ENCODE measurements around the gene ACE. TPM values are rescaled to one million over a fixed set of nuclear protein-coding genes. Genes with fewer than 3 reads are reported as not detected.
"Not testable (repeated sequence)": the region's sequence is repeated elsewhere in the genome, so short reads cannot be mapped to it uniquely, and the experiment has no call there.

ACE gene
- total RNA-seq, 1 experiment from 2014 or later: 2.4 TPM

DNA sequence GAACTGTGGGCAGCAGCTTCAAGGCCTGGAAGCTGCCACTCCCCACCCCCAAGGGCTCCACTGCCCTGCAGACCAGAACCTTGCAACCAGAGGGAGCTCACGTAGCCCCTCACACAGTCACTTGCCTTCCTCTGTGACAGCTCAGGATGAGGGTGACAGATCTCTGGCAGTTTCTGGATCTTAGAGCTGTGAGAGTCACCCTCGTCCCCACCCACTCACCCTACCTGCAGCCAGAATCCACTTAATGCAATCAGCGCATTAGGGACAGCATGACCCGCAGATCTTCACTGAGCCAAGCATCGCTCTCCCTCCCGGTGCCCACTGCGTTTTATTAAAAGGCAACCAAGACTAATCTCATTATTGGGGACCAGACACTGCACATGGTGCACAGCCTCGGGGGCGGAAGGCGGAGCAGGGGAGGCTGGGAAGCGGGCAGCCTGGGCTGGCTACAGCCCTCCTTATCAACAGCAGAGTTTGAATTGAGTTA lies 34.3 kb upstream of the ACE start:
- DNase-seq (ENCODE audit: low spot score): peak; percentile 8
- in situ Hi-C loops (cut with HindIII; ENCODE audit: low sequenced_read_pairs): no loop called here

DNA sequence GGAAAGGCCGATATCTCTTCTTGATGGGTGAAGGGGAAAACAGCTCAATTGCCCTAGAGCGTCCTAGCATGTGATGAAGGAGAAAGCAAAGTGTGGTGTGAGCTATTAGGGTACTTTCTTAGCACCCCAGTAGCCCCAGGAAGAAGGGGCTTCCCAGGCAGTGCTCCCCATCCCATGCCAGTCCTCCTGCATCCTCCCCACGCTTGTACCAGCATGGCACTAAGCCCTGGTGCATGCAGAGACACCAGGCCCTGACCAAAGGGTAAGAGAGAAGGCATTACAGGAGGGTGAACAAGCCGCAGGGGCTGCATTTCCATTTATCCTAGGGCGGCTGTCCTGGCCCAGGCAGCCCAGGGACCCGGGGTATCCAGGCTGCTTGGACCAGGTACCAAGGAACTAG lies 33.8 kb upstream of the ACE start:
- in situ Hi-C loops (cut with HindIII; ENCODE audit: low sequenced_read_pairs): no loop called here

DNA sequence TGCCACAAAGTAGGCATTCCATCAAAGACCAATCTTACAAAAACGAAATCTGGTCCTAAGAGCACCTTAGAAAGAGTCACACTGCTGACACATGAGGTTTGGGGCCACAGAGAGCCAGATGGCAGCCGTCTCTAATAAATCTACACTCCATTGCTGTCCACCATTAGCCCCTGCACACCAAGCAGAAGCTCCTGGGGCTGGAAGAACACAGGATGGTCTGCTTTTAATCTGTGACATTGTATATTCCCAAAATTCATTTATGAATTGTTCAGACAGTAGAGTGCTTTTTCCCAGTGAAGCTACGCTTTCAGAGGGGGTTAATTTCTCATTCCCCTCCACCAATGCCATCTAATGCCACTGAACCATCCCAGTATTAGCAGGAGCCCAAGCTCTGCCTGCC lies 32.4 kb upstream of the ACE start:
- in situ Hi-C loops (cut with HindIII; ENCODE audit: low sequenced_read_pairs): no loop called here
- DNase-seq (ENCODE audit: low spot score): no peak

More for the DNA sequence above, 33.8 kb upstream of the ACE start:
- no peak for DNase-seq (ENCODE audit: low spot score)

DNA sequence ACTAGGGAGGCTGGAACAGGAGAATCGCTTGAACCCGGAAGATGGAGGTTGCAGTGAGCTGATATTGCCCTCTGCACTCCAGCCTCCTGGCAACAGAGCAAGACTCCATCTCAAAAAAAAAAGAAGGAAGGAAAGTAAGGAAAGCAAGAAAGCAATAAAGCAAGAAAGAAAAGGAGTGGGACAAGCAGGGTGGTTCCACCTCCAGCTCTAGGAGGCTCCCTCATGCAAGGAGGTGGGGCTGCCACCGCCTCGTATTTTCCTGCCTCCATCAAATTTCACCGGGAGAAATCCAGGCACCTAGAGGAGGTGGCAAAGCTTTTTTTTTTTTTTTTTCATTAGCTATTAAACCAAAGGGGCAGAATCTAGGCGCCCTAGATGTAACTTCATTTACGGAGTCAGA lies 31.8 kb upstream of the ACE start:
- in situ Hi-C loops (cut with HindIII; ENCODE audit: low sequenced_read_pairs): no loop called here

DNA sequence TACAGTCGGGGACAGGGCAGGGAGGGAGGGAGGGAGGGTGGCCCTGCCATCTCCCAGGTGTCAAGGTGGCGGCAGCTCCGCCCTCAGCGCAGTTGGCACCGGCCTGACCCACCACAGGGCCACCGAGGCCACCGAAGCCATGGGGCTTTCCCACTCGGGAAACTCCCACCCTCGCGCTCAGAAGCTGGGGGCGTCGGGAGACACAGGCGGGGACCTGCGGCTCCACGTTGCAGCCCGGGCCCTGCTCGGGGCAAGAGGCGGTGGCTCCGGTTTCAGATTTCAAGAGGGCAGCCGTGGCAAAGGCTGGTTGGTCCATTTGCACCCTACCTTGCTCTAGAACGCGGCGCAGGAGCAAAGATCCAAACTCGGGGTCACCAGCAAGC lies 31.3 kb upstream of the ACE start:
- in situ Hi-C loops (cut with HindIII; ENCODE audit: low sequenced_read_pairs): no loop called here
- no peak for DNase-seq (ENCODE audit: low spot score)

More for the DNA sequence above, 31.8 kb upstream of the ACE start:
- DNase-seq (ENCODE audit: low spot score): no peak

DNA sequence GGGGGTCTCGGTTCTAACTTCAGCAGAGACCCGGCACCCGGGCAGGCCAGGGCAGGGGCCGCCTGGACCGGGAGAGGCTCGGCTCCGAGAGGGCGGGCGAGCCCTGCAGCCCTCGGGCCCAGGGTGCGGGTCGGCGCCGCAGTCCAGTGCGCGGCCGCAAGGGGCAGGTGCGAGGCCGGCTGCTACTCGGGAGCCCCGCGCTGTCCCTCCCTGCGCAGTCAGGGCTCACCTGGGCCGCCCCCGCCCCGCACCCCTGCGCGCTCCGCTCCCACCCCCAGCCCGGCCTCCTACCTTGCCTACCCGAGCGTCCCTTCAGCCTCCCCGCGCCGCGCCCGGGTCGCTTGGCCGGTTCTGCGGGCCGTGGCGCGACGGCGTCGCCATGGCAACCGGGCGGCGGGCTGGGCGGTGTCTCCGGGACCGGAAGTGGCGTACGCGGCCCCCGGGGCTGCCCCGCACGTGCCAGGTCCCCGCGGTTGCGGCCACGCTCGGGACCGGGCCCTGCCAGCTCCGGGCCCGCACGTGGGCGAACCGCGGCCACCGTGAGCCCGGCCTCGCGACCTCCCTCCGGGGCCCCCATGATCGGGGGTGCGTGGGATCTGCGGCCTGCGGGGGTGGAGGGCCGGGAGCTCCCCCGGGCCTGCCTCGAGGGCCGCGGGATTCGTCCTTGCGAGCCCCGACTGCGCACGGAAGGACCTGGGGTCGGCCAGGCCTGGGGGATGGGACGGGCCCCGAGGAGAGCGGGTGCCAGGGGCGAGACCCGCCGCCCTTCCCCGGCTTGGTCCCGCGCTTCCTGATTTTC lies 30.7 kb upstream of the ACE start, which contains the start of gene CYB561:
TSS of gene CYB561 (minus strand) at position 353 of the 799 bp plus-strand sequence. CDS start 8,759 bp downstream, outside the sequence.
- in situ Hi-C loops (cut with HindIII; ENCODE audit: low sequenced_read_pairs): no loop called here
- peak; percentile 63 for DNase-seq (ENCODE audit: low spot score)

DNA sequence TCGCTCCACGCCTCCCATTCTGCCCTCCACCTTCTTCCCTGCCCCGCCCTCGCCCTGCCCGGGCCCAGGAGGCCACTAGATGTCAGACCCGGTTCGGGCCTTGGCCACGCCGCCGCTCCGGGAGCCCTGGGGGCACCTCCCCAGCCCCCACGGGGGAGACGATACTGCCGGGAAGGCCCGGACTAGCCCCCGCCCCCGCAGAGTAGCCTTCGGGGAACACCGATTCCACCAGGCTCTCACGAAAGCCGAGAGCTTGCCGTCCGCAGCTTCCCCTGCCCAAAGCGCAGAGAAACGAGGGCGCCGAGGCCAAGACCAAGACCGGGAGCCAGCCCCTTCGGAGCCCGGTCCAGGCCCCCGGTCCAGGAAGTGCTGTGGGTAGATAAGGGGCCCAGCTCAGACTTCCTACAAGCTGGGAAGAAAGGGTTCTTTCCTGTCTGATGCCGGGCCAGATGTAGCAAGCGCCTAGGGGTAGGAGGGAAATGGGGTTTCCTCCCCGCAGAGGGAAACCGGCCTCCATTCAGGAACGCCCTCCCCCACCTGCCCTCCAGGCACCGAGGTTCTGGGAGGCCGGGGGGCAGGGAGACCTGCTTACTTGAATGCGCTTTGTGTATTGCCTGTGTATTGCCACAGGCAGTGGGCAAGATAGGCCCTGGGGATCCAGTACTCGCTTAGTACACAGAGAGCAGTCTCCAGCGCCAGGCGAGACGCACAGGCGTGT lies 29.9 kb upstream of the ACE start:
- peak; percentile 28 for DNase-seq (ENCODE audit: low spot score)
- in situ Hi-C loops (cut with HindIII; ENCODE audit: low sequenced_read_pairs): no loop called here

DNA sequence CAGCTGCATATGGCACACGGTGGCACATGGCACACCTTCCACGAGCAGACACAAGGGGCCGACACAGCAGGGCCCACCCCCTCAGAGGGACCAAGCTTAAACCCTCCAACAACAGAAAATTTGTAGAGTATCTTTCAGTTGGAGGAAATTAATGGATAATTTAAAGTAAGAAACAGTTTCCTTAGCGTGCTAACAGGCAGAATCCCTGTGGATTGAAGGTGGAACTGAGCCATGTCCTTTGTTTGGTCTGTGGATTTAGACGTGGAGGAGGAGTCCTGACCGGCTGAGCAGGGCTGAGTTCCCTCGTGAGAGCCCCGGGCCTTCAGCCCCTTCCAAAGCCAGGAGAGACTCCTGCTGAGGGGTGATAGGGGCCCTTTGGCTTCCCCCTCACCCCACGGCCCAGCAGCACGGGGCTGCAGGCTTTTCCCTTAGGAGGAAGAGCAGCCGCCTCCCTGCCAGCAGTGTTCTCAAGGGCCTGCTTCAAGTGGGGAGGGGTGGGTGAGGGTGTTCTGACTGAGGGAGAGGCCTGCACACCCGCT lies 29.3 kb upstream of the ACE start:
- DNase-seq (ENCODE audit: low spot score): no peak

DNA sequence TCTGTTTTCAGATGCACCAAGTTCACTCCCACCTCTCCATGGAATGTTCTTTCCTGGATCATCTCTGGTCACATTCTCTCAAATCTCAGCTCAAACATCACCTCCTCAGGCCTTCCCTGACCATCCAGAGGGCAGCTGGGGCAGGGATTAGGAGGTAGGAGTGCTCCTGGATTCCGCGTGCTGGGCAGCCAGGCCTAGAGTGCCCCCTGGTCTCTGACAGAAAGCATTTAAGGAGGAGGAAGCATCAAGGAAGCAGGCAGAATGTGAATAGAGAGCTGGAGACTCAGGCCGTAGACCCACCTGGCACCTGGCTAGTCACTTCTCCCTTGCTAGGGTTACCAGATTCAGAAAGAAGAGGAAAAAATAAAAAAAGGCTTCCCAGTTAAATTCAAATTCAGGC lies 28.2 kb upstream of the ACE start:
- in situ Hi-C loops (cut with HindIII; ENCODE audit: low sequenced_read_pairs): no loop called here
- no peak for DNase-seq (ENCODE audit: low spot score)

More for the DNA sequence above, 29.3 kb upstream of the ACE start:
- in situ Hi-C loops (cut with HindIII; ENCODE audit: low sequenced_read_pairs): no loop called here

DNA sequence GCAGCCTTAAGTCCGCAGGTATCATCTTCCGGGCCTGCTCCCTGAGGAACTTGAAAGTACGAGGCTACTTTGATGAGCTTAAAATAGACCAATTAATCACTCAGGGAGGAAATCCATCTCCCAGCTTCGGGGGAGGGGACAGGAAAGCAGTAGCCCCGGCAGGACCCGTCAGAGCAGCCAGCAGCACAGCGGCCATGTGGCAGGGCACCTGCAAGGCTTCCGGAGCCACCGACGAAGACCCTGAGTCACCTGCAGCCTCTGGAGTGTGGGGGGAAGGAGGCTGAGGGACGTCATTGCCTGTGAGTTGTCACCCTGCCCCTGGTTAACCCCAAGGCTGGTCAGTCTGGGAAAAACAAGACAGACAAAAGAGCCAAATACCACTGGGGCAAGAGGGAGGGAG lies 26.3 kb upstream of the ACE start:
- in situ Hi-C loops (cut with HindIII; ENCODE audit: low sequenced_read_pairs): no loop called here

DNA sequence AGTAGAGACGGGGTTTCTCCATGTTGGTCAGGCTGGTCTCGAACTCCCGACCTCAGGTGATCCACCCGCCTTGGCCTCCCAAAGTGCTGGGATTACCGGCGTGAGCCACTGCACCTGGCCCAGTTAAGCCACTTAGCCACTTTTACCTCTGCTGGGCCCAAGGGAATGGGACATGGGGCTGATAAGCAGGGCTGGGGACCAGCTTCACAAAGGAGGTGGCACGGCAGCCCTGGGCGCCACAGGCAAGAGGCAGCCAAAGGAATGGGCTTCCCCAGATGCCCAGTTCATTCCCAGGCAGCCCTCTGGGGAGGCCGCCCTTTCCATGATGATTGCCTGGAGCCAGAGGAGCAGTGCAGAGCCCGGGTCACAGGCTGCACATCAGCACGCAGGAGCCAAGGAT lies 25.7 kb upstream of the ACE start:
- no peak for DNase-seq (ENCODE audit: low spot score)
- in situ Hi-C loops (cut with HindIII; ENCODE audit: low sequenced_read_pairs): no loop called here

More for the DNA sequence above, 26.3 kb upstream of the ACE start:
- DNase-seq (ENCODE audit: low spot score): no peak

DNA sequence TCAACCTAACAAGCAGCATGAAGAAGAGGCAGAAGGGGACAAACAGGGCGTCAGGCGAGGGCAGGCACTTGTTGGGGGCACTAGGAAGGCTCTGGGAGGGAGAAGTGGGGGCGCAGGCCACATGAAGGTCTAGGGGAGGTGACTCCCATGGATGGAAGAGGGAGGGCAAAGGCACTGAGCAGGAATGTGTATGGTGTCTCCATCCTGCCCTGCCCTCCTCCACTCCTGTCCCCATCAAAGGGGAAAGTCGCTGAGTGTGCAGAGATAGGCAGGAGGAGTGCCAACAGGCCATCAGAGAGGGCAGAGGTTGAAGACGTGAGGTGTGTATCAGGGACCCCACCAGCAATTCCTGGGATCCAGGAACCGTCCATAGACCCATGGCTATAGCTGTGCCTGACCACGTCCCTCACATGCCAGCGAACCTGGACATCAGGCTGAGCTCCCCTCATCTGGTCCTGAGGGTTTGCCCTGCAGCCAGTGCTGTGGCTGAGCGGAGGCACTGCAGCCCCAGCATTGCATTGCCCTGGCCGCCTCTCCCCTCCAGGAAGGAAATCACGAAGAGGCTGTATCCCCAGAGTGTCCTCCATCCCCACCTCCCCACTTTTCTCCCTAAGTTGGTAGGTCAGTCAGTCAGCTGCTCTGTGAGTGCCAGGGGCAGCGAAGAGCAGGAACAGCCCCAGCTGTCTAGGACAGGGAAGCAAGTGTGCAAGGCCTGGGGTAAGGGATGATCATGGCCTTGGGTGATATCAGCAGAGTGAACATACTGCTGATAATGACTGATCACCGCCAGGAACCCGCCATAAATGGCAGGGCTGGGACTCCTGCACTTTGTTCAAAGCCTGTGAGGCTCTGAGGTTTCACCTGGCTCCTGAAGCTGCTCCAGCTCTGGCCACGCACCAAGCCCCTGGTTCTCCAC lies 24.6 kb upstream of the ACE start:
- DNase-seq (ENCODE audit: low spot score): no peak
- in situ Hi-C loops (cut with HindIII; ENCODE audit: low sequenced_read_pairs): no loop called here

DNA sequence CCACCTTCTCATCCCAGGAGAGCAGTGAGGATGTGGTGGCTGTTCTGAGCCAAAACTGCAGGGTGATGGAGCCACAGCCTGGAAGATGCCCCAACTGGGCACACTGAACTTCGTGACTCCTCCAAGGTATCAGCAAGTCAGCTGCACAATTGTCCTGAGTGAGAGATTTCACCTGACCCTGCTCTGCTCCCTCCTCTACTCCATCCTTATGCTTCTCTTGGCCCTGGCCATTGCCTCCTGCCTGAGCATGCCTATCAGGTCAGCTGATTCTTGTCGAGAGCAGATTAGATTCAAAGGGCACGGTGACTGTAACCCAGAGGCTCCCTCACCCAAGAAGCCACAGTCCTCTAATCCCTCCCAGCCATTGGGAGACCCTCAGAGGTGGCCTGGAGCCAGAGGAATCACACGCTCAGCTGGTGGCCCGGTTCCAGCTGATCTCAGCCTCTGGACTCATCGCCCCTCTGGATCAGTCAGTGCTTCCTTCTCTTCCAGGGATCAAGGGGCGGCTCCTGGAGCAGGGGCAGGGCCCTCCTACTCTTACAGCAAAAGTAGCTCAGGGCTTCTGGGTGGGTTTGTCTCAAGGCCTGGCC lies 23.8 kb upstream of the ACE start:
- no peak for DNase-seq (ENCODE audit: low spot score)

DNA sequence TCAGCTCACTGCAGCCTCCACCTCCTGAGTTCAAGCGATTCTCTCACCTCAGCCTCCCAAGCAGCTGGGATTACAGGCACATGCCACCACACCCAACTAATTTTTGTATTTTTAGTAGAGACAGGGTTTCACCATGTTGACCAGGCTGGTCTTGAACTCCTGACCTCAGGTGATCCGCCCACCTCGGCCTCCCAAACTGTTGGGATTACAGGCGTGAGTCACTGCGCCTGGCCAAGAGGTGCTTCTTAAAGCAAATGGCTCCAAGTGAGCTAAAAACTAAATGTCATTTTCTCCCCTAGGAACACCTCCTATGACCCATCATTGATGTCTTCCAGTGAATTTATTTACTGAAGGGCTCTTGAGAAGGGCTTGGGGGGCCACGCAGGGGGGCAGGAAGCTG lies 22.5 kb upstream of the ACE start:
- in situ Hi-C loops (cut with HindIII; ENCODE audit: low sequenced_read_pairs): not testable (repeated sequence)

More for the DNA sequence above, 23.8 kb upstream of the ACE start:
- in situ Hi-C loops (cut with HindIII; ENCODE audit: low sequenced_read_pairs): no loop called here

DNA sequence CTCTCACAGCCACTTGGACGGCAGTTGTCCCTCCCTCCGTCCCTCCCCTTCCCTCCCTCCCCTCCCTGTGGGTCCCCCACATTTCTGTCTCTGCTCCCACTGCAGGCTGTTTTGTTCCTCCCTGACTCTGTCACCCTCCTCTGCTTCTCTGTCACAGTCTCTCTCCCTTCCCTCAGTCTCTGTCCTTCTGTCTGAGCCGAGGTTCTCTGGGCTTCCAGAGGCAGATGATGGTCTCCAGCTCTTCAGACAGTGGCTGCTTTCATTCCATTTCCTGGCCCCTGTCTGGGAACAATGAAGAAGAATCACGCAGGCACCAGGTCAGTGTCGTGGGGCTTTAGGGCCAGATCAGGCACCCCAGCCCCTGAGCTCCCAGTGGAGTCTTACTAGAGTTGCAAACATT lies 21.9 kb upstream of the ACE start:
- DNase-seq (ENCODE audit: low spot score): no peak
- in situ Hi-C loops (cut with HindIII; ENCODE audit: low sequenced_read_pairs): no loop called here

More for the DNA sequence above, 22.5 kb upstream of the ACE start:
- DNase-seq (ENCODE audit: low spot score): not testable (repeated sequence)

DNA sequence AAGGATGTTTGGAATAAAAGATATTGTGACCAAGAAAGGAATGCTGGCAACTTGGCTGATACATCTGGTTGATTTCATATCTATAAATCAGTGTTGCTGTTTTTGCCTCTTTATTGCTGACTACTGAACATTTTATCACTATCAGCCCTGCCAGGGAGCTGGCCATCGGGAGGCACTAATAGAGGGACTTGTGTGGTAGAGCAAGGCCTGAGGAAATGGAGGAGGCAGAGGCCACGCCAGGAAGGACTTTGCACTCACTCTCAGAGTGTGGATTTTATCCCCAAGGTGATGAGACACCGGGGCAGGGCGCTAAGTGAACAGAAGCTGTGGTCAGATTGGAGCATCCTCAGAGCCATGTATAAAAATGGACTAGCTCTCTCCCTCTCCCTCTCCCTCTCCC lies 21.4 kb upstream of the ACE start:
- DNase-seq (ENCODE audit: low spot score): no peak
- in situ Hi-C loops (cut with HindIII; ENCODE audit: low sequenced_read_pairs): no loop called here

DNA sequence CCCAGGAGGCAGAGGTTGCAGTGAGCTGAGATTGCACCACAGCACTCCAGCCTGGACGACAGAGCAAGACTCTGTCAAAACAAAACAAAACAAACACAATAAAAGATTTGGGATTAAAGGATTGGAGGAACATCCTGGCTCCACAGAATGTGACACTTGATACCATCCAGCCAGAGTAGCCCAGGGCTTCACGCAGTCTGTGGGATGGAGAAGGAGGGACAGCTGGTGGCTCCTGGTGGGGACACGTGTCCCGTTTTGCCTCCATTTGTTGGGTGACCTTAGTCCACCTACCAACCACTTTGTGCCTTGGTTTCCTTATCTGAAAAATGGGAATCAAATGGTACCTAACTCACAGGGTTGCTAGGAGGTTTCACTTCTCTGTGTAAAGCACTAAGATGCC lies 18.4 kb upstream of the ACE start:
- in situ Hi-C loops (cut with HindIII; ENCODE audit: low sequenced_read_pairs): no loop called here

DNA sequence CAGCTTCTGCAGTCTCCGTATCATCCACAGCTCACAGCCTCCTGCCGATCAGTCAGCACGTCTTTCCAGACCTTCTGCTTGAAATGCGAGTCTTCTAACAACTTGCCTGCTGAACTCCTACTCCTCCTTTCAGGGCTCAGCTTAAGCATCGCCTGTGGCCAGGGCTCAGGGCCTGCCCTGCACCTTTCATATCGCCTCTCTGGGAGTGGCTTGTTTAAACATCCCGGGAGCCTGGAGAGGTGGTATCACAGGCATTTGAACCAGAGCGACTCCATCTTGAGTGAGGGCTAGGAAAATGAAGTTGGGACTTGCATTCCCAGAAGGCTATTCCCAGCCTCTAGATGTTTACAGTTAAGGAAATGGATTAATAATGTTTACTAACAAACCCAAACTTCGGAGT lies 16.8 kb upstream of the ACE start:
- no peak for DNase-seq (ENCODE audit: low spot score)
- in situ Hi-C loops (cut with HindIII; ENCODE audit: low sequenced_read_pairs): no loop called here

More for the DNA sequence above, 18.4 kb upstream of the ACE start:
- no peak for DNase-seq (ENCODE audit: low spot score)

DNA sequence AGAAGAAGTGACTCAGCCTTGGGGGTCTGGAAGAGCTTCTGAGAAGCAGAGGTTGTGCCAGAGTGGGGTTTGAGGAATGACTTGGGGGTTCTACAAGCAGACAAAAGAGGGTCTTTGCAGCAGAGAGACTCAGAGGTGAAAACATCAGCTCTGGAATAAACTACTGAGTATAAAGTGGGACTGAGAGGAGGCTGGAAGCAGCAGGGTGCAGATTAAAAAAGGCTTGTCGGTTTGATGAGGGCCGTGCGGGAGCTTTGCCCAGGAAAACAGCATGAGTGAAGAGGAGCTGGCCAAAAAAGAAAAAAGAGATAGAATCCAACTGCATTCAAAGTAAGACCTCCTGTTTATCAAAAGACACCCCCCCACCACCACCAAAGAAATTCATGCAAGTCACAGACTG lies 13.1 kb upstream of the ACE start:
- in situ Hi-C loops (cut with HindIII; ENCODE audit: low sequenced_read_pairs): no loop called here
- no peak for DNase-seq (ENCODE audit: low spot score)

All from G401 (cell line).